ENCODE measurements around the gene LYRM7.
"Not testable (repeated sequence)": the region's sequence is repeated elsewhere in the genome, so short reads cannot be mapped to it uniquely, and the experiment has no call there.

LYRM7 gene

DNA sequence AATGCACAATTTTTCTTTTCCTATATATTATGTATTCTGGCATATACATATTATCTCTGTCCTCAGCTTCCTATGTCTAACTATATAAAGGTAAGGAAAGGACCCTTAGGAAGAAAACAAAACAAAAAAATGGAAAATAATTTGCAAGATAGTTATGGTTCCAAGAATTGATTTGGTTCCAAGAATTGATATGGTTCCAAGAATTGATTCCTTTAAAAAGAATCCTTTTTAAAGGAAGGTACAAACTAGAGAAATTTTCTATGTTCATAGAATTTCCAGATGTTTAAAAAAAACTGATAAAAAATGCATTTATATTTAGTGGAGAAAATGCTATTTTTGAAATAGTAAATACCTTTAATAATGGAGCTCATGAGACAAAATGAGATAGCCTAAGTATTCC is 12.1 kb downstream of the LYRM7 start:
- no peak for DNase-seq

DNA sequence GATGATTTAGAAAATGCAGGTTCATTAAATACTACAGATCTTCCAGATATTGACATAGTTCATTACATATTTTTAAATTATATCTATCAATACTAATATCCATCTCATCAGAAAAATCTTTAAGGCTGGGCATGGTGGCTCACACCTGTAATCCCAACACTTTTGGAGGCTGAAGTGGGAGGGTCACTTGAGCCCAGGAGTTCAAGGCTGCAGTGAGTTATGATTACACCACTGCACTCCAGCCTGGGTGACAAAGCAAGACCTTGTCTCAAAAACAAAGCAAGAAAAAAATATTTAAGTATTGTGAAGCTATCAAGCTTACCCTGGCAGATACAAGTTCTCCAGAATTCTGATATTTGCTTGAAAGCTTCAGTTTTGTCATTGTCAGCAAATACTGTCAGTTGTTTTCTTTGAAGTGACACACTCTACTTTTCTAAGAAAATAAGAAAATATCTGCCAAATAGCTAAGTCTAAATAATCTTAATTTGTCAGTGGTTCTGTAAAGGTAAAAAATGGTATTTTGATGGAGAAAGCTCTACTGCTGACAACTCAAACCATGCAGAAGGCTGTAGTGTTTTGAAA is 14.9 kb downstream of the LYRM7 start:
- no peak for DNase-seq

DNA sequence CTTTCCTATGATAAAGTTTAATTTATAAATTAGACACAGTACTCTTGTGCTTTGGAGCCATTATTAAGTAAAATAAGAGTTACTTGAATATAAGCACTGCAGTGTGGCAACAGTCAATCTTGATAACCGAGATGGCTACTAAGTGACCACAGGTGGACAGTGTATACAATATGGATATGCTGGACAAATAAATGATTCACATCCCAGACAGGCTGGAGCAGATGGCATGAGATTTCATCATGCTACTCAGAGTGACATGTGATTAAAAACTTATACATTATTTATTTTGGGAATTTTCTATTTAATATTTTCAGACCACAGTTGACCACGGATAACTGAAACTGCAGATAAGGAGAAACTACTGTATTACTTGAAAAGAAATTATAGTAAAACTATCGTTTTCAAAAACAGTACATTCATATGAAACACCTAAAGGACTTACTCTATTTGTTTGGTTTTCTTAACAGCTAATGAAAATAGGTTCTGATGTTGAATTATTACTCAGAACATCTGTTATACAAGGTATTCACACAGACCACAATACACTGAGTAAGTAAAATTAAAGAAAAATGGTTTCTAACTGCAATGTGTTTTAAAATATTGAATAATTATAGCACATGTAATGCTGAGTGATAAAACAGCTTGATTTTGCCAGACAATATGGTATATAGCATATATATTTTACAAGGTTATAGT is 16.0 kb downstream of the LYRM7 start:
- DNase-seq: no peak

GRCh38 chr5:131193106-131193505 is 22.4 kb downstream of the LYRM7 start:
- no peak for DNase-seq

- not testable (repeated sequence) for DNase-seq
Measured at GRCh38 chr5:131193897-131194296, 23.2 kb downstream of the LYRM7 start.

DNA sequence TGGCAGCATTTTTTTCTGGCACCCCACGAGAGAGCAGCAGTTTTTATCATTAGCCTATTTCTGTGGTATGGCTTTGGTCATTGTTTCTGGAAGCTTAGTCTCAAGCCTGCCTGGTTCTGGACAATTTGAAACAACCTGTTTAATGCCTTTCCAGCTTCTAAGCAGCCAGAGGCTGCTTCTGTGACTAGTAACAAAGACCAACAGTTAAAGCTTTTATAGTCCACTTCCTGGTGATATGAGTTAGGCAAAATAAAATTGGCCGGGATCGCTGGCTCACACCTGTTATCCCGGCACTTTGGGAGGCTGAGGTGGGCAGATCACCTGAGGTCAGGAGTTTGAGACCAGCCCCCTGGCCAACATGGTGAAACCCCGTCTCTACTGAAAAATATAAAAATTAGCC is 24.0 kb downstream of the LYRM7 start:
- DNase-seq: no peak

- no peak for DNase-seq
Measured at GRCh38 chr5:131195696-131196095, 25.0 kb downstream of the LYRM7 start.

- DNase-seq: no peak
Measured at GRCh38 chr5:131196331-131196730, 25.6 kb downstream of the LYRM7 start.

GRCh38 chr5:131198625-131199024 is 27.9 kb downstream of the LYRM7 start:
- DNase-seq: no peak

DNA sequence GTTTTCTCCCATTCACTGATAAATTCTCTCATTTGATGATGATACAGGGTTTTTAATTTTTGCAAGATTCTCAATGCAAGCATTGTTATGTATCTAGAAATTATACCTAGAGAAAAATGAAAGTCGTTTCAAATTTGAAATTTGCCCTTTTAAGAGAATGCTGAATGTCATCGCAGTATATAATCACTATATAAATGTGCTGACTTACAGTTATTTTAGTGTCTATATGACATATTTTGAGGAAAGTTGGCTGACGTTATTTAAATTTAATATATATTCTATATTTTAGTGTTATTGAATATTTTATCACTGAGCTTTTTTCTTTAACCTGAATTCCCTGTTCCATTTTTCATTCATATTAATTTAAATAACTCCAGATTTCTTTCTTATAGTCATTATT is 29.8 kb downstream of the LYRM7 start:
- no peak for DNase-seq

GRCh38 chr5:131204964-131205363 is 34.2 kb downstream of the LYRM7 start:
- DNase-seq: no peak

- DNase-seq: no peak
Measured at GRCh38 chr5:131206061-131206460, 35.3 kb downstream of the LYRM7 start.

DNA sequence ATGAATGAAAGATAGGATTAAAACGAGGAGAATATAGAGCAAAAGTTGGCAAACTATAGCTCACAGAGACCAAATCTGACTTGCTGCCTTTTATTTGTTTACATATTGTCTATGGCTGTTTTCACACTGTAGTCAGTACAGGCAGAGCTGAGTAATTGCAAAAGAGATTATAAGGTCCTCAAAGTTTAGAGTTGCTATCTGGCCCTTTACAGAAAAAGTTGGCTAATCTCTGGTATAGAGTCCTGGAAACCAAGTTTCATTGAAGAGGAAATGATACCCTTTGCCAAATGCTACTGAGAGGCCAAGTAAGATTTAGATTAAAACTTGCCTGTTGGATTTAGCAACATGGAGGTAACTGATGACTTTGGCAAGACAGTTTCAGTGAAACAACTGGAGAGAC is 36.0 kb downstream of the LYRM7 start:
- DNase-seq: no peak

GRCh38 chr5:131209175-131209505 is 38.4 kb downstream of the LYRM7 start:
- DNase-seq: no peak

- DNase-seq: peak in 1 of 2 experiments; percentile 2
Measured at GRCh38 chr5:131209506-131210150, 38.9 kb downstream of the LYRM7 start.

GRCh38 chr5:131210151-131210510 is 39.4 kb downstream of the LYRM7 start:
- DNase-seq: no peak

GRCh38 chr5:131211669-131212068 is 40.9 kb downstream of the LYRM7 start:
- DNase-seq: no peak

- no peak for DNase-seq
Measured at GRCh38 chr5:131212471-131213021, 41.8 kb downstream of the LYRM7 start.

DNA sequence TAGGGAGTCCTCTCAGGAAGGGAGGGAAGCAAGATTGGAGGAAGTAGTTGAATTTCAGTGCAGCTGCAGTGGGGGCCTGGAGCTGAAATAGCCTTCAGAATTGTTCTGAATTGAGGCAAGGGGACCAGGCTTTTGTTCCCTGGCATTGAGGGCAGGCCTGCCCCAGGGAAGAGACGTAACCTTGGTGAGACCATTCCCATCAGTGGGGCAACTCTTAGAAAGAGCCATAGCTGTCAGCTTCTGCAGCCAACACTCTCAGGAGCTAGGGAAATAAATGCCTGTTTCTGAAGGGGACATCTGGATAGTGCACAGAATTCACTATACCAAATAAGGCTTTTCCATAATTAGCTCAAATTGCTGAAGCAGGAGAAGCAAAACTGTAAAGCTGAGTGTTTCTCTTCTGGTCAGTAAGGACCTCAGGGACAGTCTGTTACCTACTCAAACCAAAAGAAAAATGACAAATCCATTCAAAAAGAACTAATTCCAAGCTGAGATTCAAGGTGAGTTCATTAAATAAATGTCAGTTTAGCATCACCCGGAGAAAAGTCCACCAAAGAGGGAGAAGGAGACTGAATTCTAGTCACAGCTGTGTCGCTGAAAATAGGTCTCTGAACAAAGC is 44.0 kb downstream of the LYRM7 start:
- no peak for DNase-seq

- DNase-seq: no peak
Measured at GRCh38 chr5:131217791-131218190, 47.0 kb downstream of the LYRM7 start.

DNA sequence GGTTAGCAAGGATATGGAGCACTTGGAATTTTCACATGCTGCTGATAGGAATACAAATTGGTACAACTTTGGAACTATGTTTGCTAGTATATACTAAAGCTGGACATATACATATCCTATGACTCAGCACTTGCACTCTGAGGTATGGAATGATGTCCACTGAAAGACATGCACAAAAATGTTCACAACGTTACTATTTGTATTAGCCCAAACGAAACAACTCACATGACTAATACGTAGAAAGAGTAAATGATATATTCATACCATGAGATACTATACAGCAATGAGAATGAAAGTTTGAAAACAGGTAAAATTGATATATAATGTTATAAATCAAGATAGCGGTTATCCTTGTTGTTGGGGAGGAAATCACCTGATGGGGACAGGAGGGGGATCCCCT is 47.6 kb downstream of the LYRM7 start:
- no peak for DNase-seq

DNA sequence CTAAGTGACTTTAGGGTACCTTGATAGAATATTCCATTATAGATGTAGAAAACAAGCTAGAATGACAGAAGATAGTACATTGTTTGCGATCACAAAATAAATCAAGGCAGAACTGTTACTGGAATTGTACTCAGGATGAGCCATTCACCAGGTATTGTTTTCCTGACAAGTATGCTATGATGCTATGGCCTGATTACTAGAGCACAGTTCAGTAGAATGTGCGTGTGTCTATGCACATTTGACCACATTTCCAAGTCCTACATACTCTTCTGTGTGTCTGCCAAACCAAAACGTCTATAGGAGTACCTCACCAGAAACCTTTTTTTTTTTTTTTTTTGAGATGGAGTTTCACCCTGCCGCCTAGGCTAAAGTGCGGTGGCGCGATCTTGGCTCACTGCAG is 49.8 kb downstream of the LYRM7 start:
- DNase-seq: no peak

- DNase-seq: no peak
Measured at GRCh38 chr5:131221008-131221703, 50.4 kb downstream of the LYRM7 start.

Data from NCI-H446 (cell line).